ENCODE data around the gene SRPK2.

Gene SRPK2

GRCh38 chr7:105189859-105190492, 198.7 kb downstream of the SRPK2 start:
- no peak for DNase-seq (ENCODE audit: low read depth)

GRCh38 chr7:105188201-105188600, 200.5 kb downstream of the SRPK2 start:
- no peak for DNase-seq (ENCODE audit: low read depth)

- DNase-seq (ENCODE audit: low read depth): no peak
Observed at GRCh38 chr7:105187302-105188169, 201.2 kb downstream of the SRPK2 start.

GRCh38 chr7:105185290-105186010, 203.3 kb downstream of the SRPK2 start:
- no peak for DNase-seq (ENCODE audit: low read depth)

GRCh38 chr7:105180002-105180401, 208.7 kb downstream of the SRPK2 start:
- DNase-seq (ENCODE audit: low read depth): no peak

GRCh38 chr7:105178928-105179541, 209.7 kb downstream of the SRPK2 start:
- no peak for DNase-seq (ENCODE audit: low read depth)

GRCh38 chr7:105178177-105178576, 210.5 kb downstream of the SRPK2 start:
- DNase-seq (ENCODE audit: low read depth): no peak

- DNase-seq (ENCODE audit: low read depth): no peak
Observed at GRCh38 chr7:105177026-105177425, 211.7 kb downstream of the SRPK2 start.

GRCh38 chr7:105173586-105173985, 215.1 kb downstream of the SRPK2 start:
- DNase-seq (ENCODE audit: low read depth): no peak

- no peak for DNase-seq (ENCODE audit: low read depth)
Observed at GRCh38 chr7:105164751-105165150, 224.0 kb downstream of the SRPK2 start.

GRCh38 chr7:105163718-105164117, 225.0 kb downstream of the SRPK2 start:
- DNase-seq (ENCODE audit: low read depth): no peak

GRCh38 chr7:105161366-105161765, 227.4 kb downstream of the SRPK2 start:
- DNase-seq (ENCODE audit: low read depth): no peak

- no peak for DNase-seq (ENCODE audit: low read depth)
Observed at GRCh38 chr7:105157278-105157677, 231.4 kb downstream of the SRPK2 start.

GRCh38 chr7:105156731-105157130, 232.0 kb downstream of the SRPK2 start:
- no peak for DNase-seq (ENCODE audit: low read depth)

- no peak for DNase-seq (ENCODE audit: low read depth)
Observed at GRCh38 chr7:105154084-105154483, 234.6 kb downstream of the SRPK2 start.

GRCh38 chr7:105153531-105153930, 235.2 kb downstream of the SRPK2 start:
- no peak for DNase-seq (ENCODE audit: low read depth)

- DNase-seq (ENCODE audit: low read depth): no peak
Observed at GRCh38 chr7:105151152-105151551, 237.6 kb downstream of the SRPK2 start.

GRCh38 chr7:105149827-105150226, 238.9 kb downstream of the SRPK2 start:
- DNase-seq (ENCODE audit: low read depth): no peak

- DNase-seq (ENCODE audit: low read depth): no peak
Observed at GRCh38 chr7:105141068-105141467, 247.7 kb downstream of the SRPK2 start.

GRCh38 chr7:105139381-105139780, 249.3 kb downstream of the SRPK2 start:
- no peak for DNase-seq (ENCODE audit: low read depth)

- DNase-seq (ENCODE audit: low read depth): no peak
Observed at GRCh38 chr7:105137898-105138297, 250.8 kb downstream of the SRPK2 start.

- no peak for DNase-seq (ENCODE audit: low read depth)
Observed at GRCh38 chr7:105136221-105136620, 252.5 kb downstream of the SRPK2 start.

All from stimulated activated CD8-positive, alpha-beta memory T cell treated with anti-CD3 and anti-CD28 coated beads, Interleukin-12 subunit alpha, Interleukin-12 subunit beta, amount 100 ng/mL, for 1 hour (primary cell).